Upper lobe of right lung (tissue), 1 donor: ENCODE results near the gene TRPM1. TPM values are rescaled to one million over a fixed set of nuclear protein-coding genes. Genes with fewer than 3 reads are reported as not detected.

Source experiments
- ATAC-seq: fragments of 200-7000 bp; cut with Tn5 transposase; one replicate; pipeline ENCODE4 v1.9.1; 2020; ENCODE audit warnings: mild to moderate bottlenecking, moderate library complexity
- DNase-seq: peaks from one replicate; pipeline ENCODE4 v3.0.0-alpha.2; 2020
- H3K27ac ChIP-seq: fragments of 200-600 bp; one replicate; pipeline ENCODE4 v1.8.0; 2022
- H3K27me3 ChIP-seq: fragments of 200-600 bp; one replicate; pipeline ENCODE4 v1.8.0; 2022; ENCODE audit warnings: mild to moderate bottlenecking
- H3K36me3 ChIP-seq: fragments of 200-600 bp; one replicate; pipeline ENCODE4 v1.8.0; 2022
- H3K4me1 ChIP-seq: fragments of 200-600 bp; one replicate; pipeline ENCODE4 v1.8.0; 2022
- H3K4me3 ChIP-seq: fragments of 200-600 bp; one replicate; pipeline ENCODE4 v1.8.0; 2022; ENCODE audit warnings: mild to moderate bottlenecking
- H3K9me3 ChIP-seq: fragments of 200-600 bp; one replicate; pipeline ENCODE4 v1.8.0; 2022
- CTCF ChIP-seq: fragments of 200-600 bp; IDR thresholded peaks from one replicate; pipeline ENCODE4 v1.8.0; 2022; ENCODE audit warnings: antibody characterized with exemption
- intact Hi-C: fragments of 100-400 bp; cut with DNase I; formaldehyde crosslinking; loops from one replicate; pipeline ENCODE4 v1.11.0; 2022
- total RNA-seq: library from RNA; stranded (reverse); fragmentation: NEBNext Ultra II Directional; extraction: Animal tissue kit (Norgen Biotek cat#: 25700); gene quantifications from one replicate; pipeline ENCODE4 v1.2.1, GENCODE V29; 2021
- donor health status: DM: no; HTN: yes; CAD: no; lungs with severe emphysema.

TRPM1 gene
- total RNA-seq, 1 donor from 2014 or later = not detected

GRCh38 chr15:31023841-31024240 is 77.7 kb downstream of the TRPM1 start:
- no peak for DNase-seq
- Histone ChIP-seq H3K4me3 (no peak overlapping the region), H3K9me3 (no peaks in the 10 kb centered on the region), H3K27ac (no peak overlapping the region), H3K27me3 (no peaks in the 10 kb centered on the region), H3K36me3 (no peaks in the 10 kb centered on the region), H3K4me1 (no peaks in the 10 kb centered on the region)
- TF ChIP-seq CTCF = no peak
- no peak for ATAC-seq
- intact Hi-C loops = no loop called here

- ATAC-seq = no peak
These were observed 80.4 kb downstream of the TRPM1 start for GRCh38 chr15:31021067-31021665.

GRCh38 chr15:31020542-31020941 is 81.0 kb downstream of the TRPM1 start:
- no peaks in the 10 kb centered on the region for H3K4me1 ChIP-seq
- intact Hi-C loops = no loop called here
- no peak overlapping the region for H3K27ac ChIP-seq
- no peak for DNase-seq
- ATAC-seq = no peak
- no peak overlapping the region for H3K4me3 ChIP-seq
- H3K27me3 ChIP-seq = no peaks in the 10 kb centered on the region
- no peak for TF ChIP-seq CTCF
- no peaks in the 10 kb centered on the region for H3K9me3 ChIP-seq
- no peaks in the 10 kb centered on the region for H3K36me3 ChIP-seq

More at GRCh38 chr15:31021067-31021665, 80.4 kb downstream of the TRPM1 start:
- H3K4me1 ChIP-seq = no peaks in the 10 kb centered on the region
- H3K9me3 ChIP-seq = no peaks in the 10 kb centered on the region
- TF ChIP-seq CTCF = no peak
- intact Hi-C loops = no loop called here
- H3K27ac ChIP-seq = no peak overlapping the region
- no peaks in the 10 kb centered on the region for H3K27me3 ChIP-seq
- no peaks in the 10 kb centered on the region for H3K36me3 ChIP-seq
- H3K4me3 ChIP-seq = no peak overlapping the region
- no peak for DNase-seq

- H3K27ac ChIP-seq = no peak overlapping the region
- no peaks in the 10 kb centered on the region for H3K4me1 ChIP-seq
- no peaks in the 10 kb centered on the region for H3K27me3 ChIP-seq
- TF ChIP-seq CTCF = no peak
- ATAC-seq (no peak), DNase-seq (no peak)
- intact Hi-C loops = no loop called here
- H3K4me3 ChIP-seq = no peak overlapping the region
- H3K9me3 ChIP-seq = no peaks in the 10 kb centered on the region
- H3K36me3 ChIP-seq = no peaks in the 10 kb centered on the region
These were observed 81.5 kb downstream of the TRPM1 start for GRCh38 chr15:31019986-31020385.

GRCh38 chr15:31017311-31017710 is 84.2 kb downstream of the TRPM1 start:
- no peak for ATAC-seq

More at GRCh38 chr15:31017311-31017710, 84.2 kb downstream of the TRPM1 start:
- H3K36me3 ChIP-seq = no peaks in the 10 kb centered on the region
- DNase-seq = no peak
- no peak overlapping the region for H3K4me3 ChIP-seq
- H3K9me3 ChIP-seq = peaks cover 8% of the 10 kb centered on the region
- H3K27me3 ChIP-seq = no peaks in the 10 kb centered on the region
- H3K4me1 ChIP-seq = no peaks in the 10 kb centered on the region
- intact Hi-C loops = no loop called here
- TF ChIP-seq CTCF = no peak
- H3K27ac ChIP-seq = no peak overlapping the region
